ENCODE data around the gene NEBL. TPM values are rescaled to one million over a fixed set of nuclear protein-coding genes. Genes with fewer than 3 reads are reported as not detected.

The NEBL gene
- total RNA-seq, 4 donors from 2014 or later: 6.0 to 14.0 (median 12.1) TPM

DNA sequence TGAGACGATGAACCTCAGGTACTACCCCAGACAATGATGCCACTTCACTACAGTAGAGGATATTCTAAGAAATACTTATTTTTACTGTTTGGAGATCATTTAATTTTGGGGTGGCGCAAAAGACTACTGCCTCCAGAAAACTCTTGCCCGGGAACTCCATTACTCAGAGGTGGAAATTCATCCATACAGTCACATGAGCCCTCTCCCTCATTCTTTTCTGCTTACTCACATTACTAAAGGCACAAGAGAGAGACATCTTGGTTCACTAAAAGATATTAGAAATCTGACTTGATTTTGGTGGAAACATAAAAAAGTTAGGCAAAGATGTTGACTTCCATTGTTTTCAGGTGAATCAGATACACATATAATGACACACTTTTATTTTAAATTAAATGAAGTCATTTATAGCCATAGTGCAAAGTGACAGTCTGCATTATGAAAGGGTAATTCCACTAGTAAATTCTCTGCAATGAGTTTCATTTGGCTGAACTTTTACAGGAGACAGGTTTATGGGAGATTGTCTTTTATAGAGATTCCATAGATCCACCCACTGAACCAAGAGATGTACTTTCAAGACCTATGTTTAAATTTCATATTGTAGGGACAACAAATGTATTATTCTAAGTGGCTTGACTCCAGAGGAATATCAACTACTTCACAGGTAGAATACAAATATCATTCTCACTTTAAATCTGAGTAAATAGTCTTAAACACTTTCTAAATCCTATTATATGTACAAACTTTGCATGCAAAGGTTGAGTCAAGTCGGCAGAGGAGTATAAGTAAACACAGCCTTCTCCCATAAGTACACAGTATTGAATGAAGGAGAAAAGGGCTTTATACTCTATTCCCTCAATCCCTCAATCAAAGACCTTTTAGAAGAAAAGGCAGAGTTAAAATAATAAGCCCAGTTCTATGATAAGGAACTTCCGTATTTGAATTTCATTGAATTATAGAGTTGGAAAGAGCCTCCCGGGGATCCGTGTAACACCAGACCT, 18.8 kb downstream of the NEBL start:
- TF ChIP-seq EP300 (IDR thresholded peaks at IDR 0.05; ENCODE audit: low read depth) (no peak), POLR2A (IDR thresholded peaks at IDR 0.05) (no peak), POLR2AphosphoS5 (IDR thresholded peaks at IDR 0.05) (no peak), CTCF (IDR thresholded peaks at IDR 0.05) (no peak)
- WGBS, 2 donors (ENCODE audit: low coverage in 1 of 2): 78 to 79% methylated on average over 7 of the region's 7 CpGs
- in situ Hi-C loops (cut with MboI; ENCODE audit: low pct_ligation_motif_present in 1 of 4, low pct_unique_long_range_greater_than_20kb in 1 of 4, low sequenced_read_pairs in 3 of 4) (no loop called here), intact Hi-C loops (cut with DNase I; ENCODE audit: low total_unique reads) (no loop called here)
- no peak overlapping the region for H3K4me3 ChIP-seq
- H3K9me3 ChIP-seq: no peaks in the 10 kb centered on the region
- H3K36me3 ChIP-seq: no peaks in the 10 kb centered on the region
- H3K27ac ChIP-seq: no peak overlapping the region
- H3K27me3 ChIP-seq: no peaks in the 10 kb centered on the region
- H3K4me1 ChIP-seq: no peaks in the 10 kb centered on the region
- DNase-seq: no peak

DNA sequence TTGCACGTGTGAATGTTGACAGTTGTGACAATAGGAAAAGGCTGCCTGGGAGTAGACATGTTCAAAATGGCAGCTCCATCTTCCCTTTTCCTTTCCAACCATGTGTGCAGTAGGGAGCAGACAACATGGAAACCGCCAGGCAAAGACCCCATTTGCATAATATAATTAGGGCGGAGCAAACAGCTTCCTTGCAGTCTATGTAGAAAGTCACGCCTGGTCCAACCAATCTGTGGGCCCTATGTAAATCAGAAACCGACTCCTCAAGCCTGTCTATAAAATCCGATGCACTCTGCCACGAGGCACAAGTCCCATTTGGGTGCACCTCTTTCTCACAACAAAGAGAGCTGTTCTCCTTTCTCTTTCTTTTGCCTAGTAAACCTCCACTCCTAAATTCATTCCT, 19.6 kb downstream of the NEBL start:
- Histone ChIP-seq H3K36me3 (no peaks in the 10 kb centered on the region), H3K4me1 (no peaks in the 10 kb centered on the region), H3K4me3 (no peak overlapping the region), H3K27me3 (no peaks in the 10 kb centered on the region), H3K27ac (no peak overlapping the region), H3K9me3 (no peaks in the 10 kb centered on the region)
- DNase-seq: no peak
- no peak for TF ChIP-seq POLR2AphosphoS5 (IDR thresholded peaks at IDR 0.05)
- 80 to 83% methylated on average over 5 to 7 of the region's 7 CpGs for WGBS, 2 donors (ENCODE audit: low coverage in 1 of 2)
- in situ Hi-C loops (cut with MboI; ENCODE audit: low pct_ligation_motif_present in 1 of 4, low pct_unique_long_range_greater_than_20kb in 1 of 4, low sequenced_read_pairs in 3 of 4): no loop called here
- intact Hi-C loops (cut with DNase I; ENCODE audit: low total_unique reads): no loop called here

- no peak for DNase-seq
- in situ Hi-C loops (cut with MboI; ENCODE audit: low pct_ligation_motif_present in 1 of 4, low pct_unique_long_range_greater_than_20kb in 1 of 4, low sequenced_read_pairs in 3 of 4): loop anchor here in 3 of 4 donors (25.0 kb wide), 1 partner anchor 388 kb away; no protein-coding TSS in a partner anchor
- Histone ChIP-seq H3K36me3 (no peaks in the 10 kb centered on the region), H3K27ac (no peak overlapping the region), H3K9me3 (no peaks in the 10 kb centered on the region), H3K27me3 (no peaks in the 10 kb centered on the region), H3K4me3 (no peak overlapping the region), H3K4me1 (no peaks in the 10 kb centered on the region)
- no peak for TF ChIP-seq CTCF (IDR thresholded peaks at IDR 0.05)
- no peak for TF ChIP-seq EP300 (IDR thresholded peaks at IDR 0.05; ENCODE audit: low read depth)
- no peak for TF ChIP-seq POLR2A (IDR thresholded peaks at IDR 0.05)
- TF ChIP-seq POLR2AphosphoS5 (IDR thresholded peaks at IDR 0.05): no peak
- intact Hi-C loops (cut with DNase I; ENCODE audit: low total_unique reads): no loop called here
- 98 to 100% methylated on average over 2 of the region's 2 CpGs for WGBS, 2 donors (ENCODE audit: low coverage in 1 of 2)
Observed at GRCh38 chr10:20874261-20874660, 22.9 kb downstream of the NEBL start.

GRCh38 chr10:20871970-20872369, 25.1 kb downstream of the NEBL start:
- in situ Hi-C loops (cut with MboI; ENCODE audit: low pct_ligation_motif_present in 1 of 4, low pct_unique_long_range_greater_than_20kb in 1 of 4, low sequenced_read_pairs in 3 of 4) (loop anchor here in 3 of 4 donors (25.0 kb wide), 1 partner anchor 390 kb away; no protein-coding TSS in a partner anchor), intact Hi-C loops (cut with DNase I; ENCODE audit: low total_unique reads) (no loop called here)
- Histone ChIP-seq H3K4me1 (no peaks in the 10 kb centered on the region), H3K27me3 (no peaks in the 10 kb centered on the region), H3K27ac (no peak overlapping the region), H3K36me3 (no peaks in the 10 kb centered on the region), H3K9me3 (no peaks in the 10 kb centered on the region), H3K4me3 (no peak overlapping the region)
- DNase-seq: no peak
- TF ChIP-seq EP300 (IDR thresholded peaks at IDR 0.05; ENCODE audit: low read depth) (no peak), POLR2A (IDR thresholded peaks at IDR 0.05) (no peak), CTCF (IDR thresholded peaks at IDR 0.05) (no peak), POLR2AphosphoS5 (IDR thresholded peaks at IDR 0.05) (no peak)
- WGBS, 2 donors (ENCODE audit: low coverage in 1 of 2): 82 to 85% methylated on average over 7 of the region's 7 CpGs

Data from transverse colon (tissue), 4 donors.